Esophagus muscularis mucosa (tissue), 4 donors: ENCODE measurements around the gene WWOX. TPM values are rescaled to one million over a fixed set of nuclear protein-coding genes. Genes with fewer than 3 reads are reported as not detected.

ENCODE experiments used
- DNase-seq: peaks from one replicate; pipeline ENCODE4 v3.0.0-alpha.2; 2017; ENCODE audit errors: extremely low spot score
- H3K27ac ChIP-seq, 4 donors: fragments of 200-600 bp; sonication (generic); replicated peaks in 1 of 4; 1 replicate in 3 of 4; 2 replicates in 1 of 4; pipeline ENCODE4 v1.5.1; 2016 to 2019; ENCODE audit warnings: mild to moderate bottlenecking in 1 of 4
- H3K27me3 ChIP-seq, 4 donors: fragments of 200-600 bp; sonication (generic); one replicate each; pipeline versions ENCODE4 v1.5.1 to v1.6.0; 2016 to 2019
- H3K36me3 ChIP-seq, 4 donors: fragments of 200-600 bp; sonication (generic); one replicate each; pipeline ENCODE4 v1.5.1; 2016 to 2019
- H3K4me1 ChIP-seq, 4 donors: fragments of 200-600 bp; sonication (generic); one replicate each; pipeline ENCODE4 v1.5.1; 2016 to 2019
- H3K4me3 ChIP-seq, 4 donors: fragments of 200-600 bp; sonication (generic); 1 replicate in 2 of 4; 2 replicates in 2 of 4; pipeline ENCODE4 v1.5.1; 2016 to 2019; ENCODE audit warnings: mild to moderate bottlenecking in 4 of 4, moderate library complexity in 1 of 4
- H3K9me3 ChIP-seq, 4 donors: fragments of 200-600 bp; sonication (generic); 1 replicate in 3 of 4; 2 replicates in 1 of 4; pipeline ENCODE4 v1.5.1; 2016 to 2019
- CTCF ChIP-seq, 3 experiments: fragments of 200-600 bp in 2 of 3; fragments of 450-650 bp in 1 of 3; sonication (generic) in 2 of 3; IDR thresholded peaks; one replicate each; pipeline ENCODE4 v1.5.1; 2017 to 2019; ENCODE audit warnings: antibody characterized with exemption in 3 of 3, mild to moderate bottlenecking in 2 of 3, moderate library complexity in 1 of 3
- EP300 ChIP-seq: sonication (generic); formaldehyde crosslinking; IDR thresholded peaks from one replicate; pipeline ENCODE4 v1.6.1; 2017; ENCODE audit warnings: antibody characterized with exemption
- POLR2A ChIP-seq: fragments of 450-650 bp; IDR thresholded peaks from one replicate; pipeline ENCODE4 v1.6.1; 2017; ENCODE audit warnings: antibody characterized with exemption, moderate library complexity, mild to moderate bottlenecking, low read depth
- POLR2AphosphoS5 ChIP-seq, 2 donors: sonication (generic); formaldehyde crosslinking; IDR thresholded peaks; one replicate each; pipeline ENCODE4 v1.6.1; 2017; ENCODE audit warnings: antibody characterized with exemption in 2 of 2
- WGBS: methylation state at CpG from one replicate; pipeline ENCODE4 v1.1.5; 2018; 5-methylcytosine and 5-hydroxymethylcytosine counted together
- intact Hi-C: fragments of 100-400 bp; cut with DNase I; formaldehyde crosslinking; loops from one replicate; pipeline ENCODE4 v1.15.1; 2023
- total RNA-seq, 4 donors: library from RNA; depleted of rRNA; stranded (reverse); fragments of >200 nt; gene quantifications; one replicate each; pipeline versions ENCODE4 v1.1.0 to v1.2.1, GENCODE V29; 2016

WWOX gene
- total RNA-seq, 4 donors from 2014 or later = 14.4 to 27.8 (median 15.4) TPM

- H3K4me1 ChIP-seq = peaks cover 0 to 7% (median 0%) of the 10 kb centered on the region in 4 donors
- no peak for DNase-seq
- intact Hi-C loops = no loop called here
- no peak overlapping the region for H3K27ac ChIP-seq
- no peak overlapping the region for H3K4me3 ChIP-seq
- no peaks in the 10 kb centered on the region for H3K27me3 ChIP-seq
- 61% methylated on average over 10 of the region's 10 CpGs for WGBS
- no peaks in the 10 kb centered on the region for H3K9me3 ChIP-seq
- no peak for TF ChIP-seq CTCF (IDR thresholded peaks at IDR 0.05)
- no peak for TF ChIP-seq POLR2A
- H3K36me3 ChIP-seq = no peaks in the 10 kb centered on the region
These were observed 872.6 kb downstream of the WWOX start for GRCh38 chr16:78972006-78972405.

- Histone ChIP-seq H3K4me3 (peak overlapping the region in 2 of 4 donors; percentile 5 to 16), H3K27ac (no peak overlapping the region)
These were observed 873.5 kb downstream of the WWOX start for GRCh38 chr16:78972986-78973385.

GRCh38 chr16:78976212-78976611 lies 876.8 kb downstream of the WWOX start:
- Histone ChIP-seq H3K27me3 (no peaks in the 10 kb centered on the region), H3K4me1 (peaks cover 0 to 7% (median 0%) of the 10 kb centered on the region in 4 donors), H3K36me3 (no peaks in the 10 kb centered on the region), H3K27ac (no peak overlapping the region), H3K9me3 (no peaks in the 10 kb centered on the region), H3K4me3 (no peak overlapping the region)
- intact Hi-C loops = no loop called here
- DNase-seq = no peak
- TF ChIP-seq CTCF (IDR thresholded peaks at IDR 0.05) (no peak), POLR2A (no peak), POLR2AphosphoS5 (IDR thresholded peaks at IDR 0.05) (no peak), EP300 (no peak)
- WGBS = 95% methylated on average over 10 of the region's 10 CpGs

More at GRCh38 chr16:78972986-78973385, 873.5 kb downstream of the WWOX start:
- H3K9me3 ChIP-seq = no peaks in the 10 kb centered on the region
- TF ChIP-seq EP300 (no peak), CTCF (IDR thresholded peaks at IDR 0.05) (no peak), POLR2A (no peak), POLR2AphosphoS5 (IDR thresholded peaks at IDR 0.05) (no peak)
- peaks cover 0 to 7% (median 0%) of the 10 kb centered on the region in 4 donors for H3K4me1 ChIP-seq
- no peak for DNase-seq
- 77% methylated on average over 13 of the region's 13 CpGs for WGBS
- no peaks in the 10 kb centered on the region for H3K27me3 ChIP-seq
- H3K36me3 ChIP-seq = no peaks in the 10 kb centered on the region
- intact Hi-C loops = no loop called here

GRCh38 chr16:78980825-78981224 lies 881.4 kb downstream of the WWOX start:
- H3K4me3 ChIP-seq = no peak overlapping the region
- TF ChIP-seq CTCF (IDR thresholded peaks at IDR 0.05) (no peak), EP300 (no peak), POLR2A (no peak)
- no peak overlapping the region for H3K27ac ChIP-seq
- no peaks in the 10 kb centered on the region for H3K27me3 ChIP-seq
- intact Hi-C loops = no loop called here
- 90% methylated on average over 4 of the region's 6 CpGs for WGBS
- H3K4me1 ChIP-seq = peaks cover 0 to 6% (median 0%) of the 10 kb centered on the region in 4 donors
- no peaks in the 10 kb centered on the region for H3K36me3 ChIP-seq
- DNase-seq = no peak
- H3K9me3 ChIP-seq = peaks cover 0 to 6% (median 6%) of the 10 kb centered on the region in 4 donors

GRCh38 chr16:78982096-78982744 lies 882.8 kb downstream of the WWOX start:
- DNase-seq = no peak
- Histone ChIP-seq H3K4me3 (no peak overlapping the region), H3K9me3 (peaks cover 0 to 6% (median 6%) of the 10 kb centered on the region in 4 donors), H3K27me3 (no peaks in the 10 kb centered on the region), H3K4me1 (peaks cover 0 to 7% (median 0%) of the 10 kb centered on the region in 4 donors), H3K27ac (no peak overlapping the region), H3K36me3 (no peaks in the 10 kb centered on the region)
- WGBS = 56% methylated on average over 10 of the region's 10 CpGs
- intact Hi-C loops = no loop called here
- TF ChIP-seq CTCF (IDR thresholded peaks at IDR 0.05) (no peak), POLR2AphosphoS5 (IDR thresholded peaks at IDR 0.05) (no peak), EP300 (no peak), POLR2A (no peak)
